Fibroblast of skin of right quadriceps (primary cell): ENCODE results near the gene FDXR.

Experiments
- DNase-seq: peaks from one replicate; pipeline ENCODE4 v3.0.0-alpha.2; 2013

Gene FDXR

GRCh38 chr17:74856112-74856511 lies 16.7 kb downstream of the FDXR start:
- DNase-seq = no peak

- DNase-seq = no peak
Measured at GRCh38 chr17:74855323-74855722, 17.5 kb downstream of the FDXR start.

GRCh38 chr17:74854792-74855191 lies 18.0 kb downstream of the FDXR start:
- no peak for DNase-seq

GRCh38 chr17:74853669-74854068 lies 19.1 kb downstream of the FDXR start:
- DNase-seq = no peak

GRCh38 chr17:74853048-74853397 lies 19.8 kb downstream of the FDXR start:
- no peak for DNase-seq

- DNase-seq = peak; percentile 14
Measured at GRCh38 chr17:74852237-74853047, 20.4 kb downstream of the FDXR start.

- DNase-seq = no peak
Measured at GRCh38 chr17:74851612-74852236, 21.1 kb downstream of the FDXR start.

GRCh38 chr17:74850914-74851313 lies 21.9 kb downstream of the FDXR start:
- no peak for DNase-seq

- no peak for DNase-seq
Measured at GRCh38 chr17:74850310-74850709, 22.5 kb downstream of the FDXR start.

GRCh38 chr17:74848656-74849399 lies 24.0 kb downstream of the FDXR start:
- DNase-seq = no peak

GRCh38 chr17:74846621-74847020 lies 26.2 kb downstream of the FDXR start:
- no peak for DNase-seq

- DNase-seq = no peak
Measured at GRCh38 chr17:74843352-74843627, 29.5 kb downstream of the FDXR start.

GRCh38 chr17:74842599-74843351 lies 30.0 kb downstream of the FDXR start:
- DNase-seq = peak; percentile 39

GRCh38 chr17:74842146-74842598 lies 30.6 kb downstream of the FDXR start:
- DNase-seq = no peak

GRCh38 chr17:74840989-74841666 lies 31.7 kb downstream of the FDXR start:
- no peak for DNase-seq

GRCh38 chr17:74839990-74840852 lies 32.6 kb downstream of the FDXR start:
- no peak for DNase-seq

- DNase-seq = no peak
Measured at GRCh38 chr17:74838274-74838673, 34.5 kb downstream of the FDXR start.

- no peak for DNase-seq
Measured at GRCh38 chr17:74836691-74837467, 35.9 kb downstream of the FDXR start.

- DNase-seq = no peak
Measured at GRCh38 chr17:74836191-74836590, 36.6 kb downstream of the FDXR start.

GRCh38 chr17:74833501-74834377 lies 39.1 kb downstream of the FDXR start:
- DNase-seq = no peak
